Measurements from ENCODE around the gene TEX19.

Gene TEX19

GRCh38 chr17:82390860-82391435 is 31.9 kb downstream of the TEX19 start:
- no peak for DNase-seq (ENCODE audit: low read depth)

- DNase-seq (ENCODE audit: low read depth) = no peak
These were observed 32.5 kb downstream of the TEX19 start for GRCh38 chr17:82391496-82392066.

- DNase-seq (ENCODE audit: low read depth) = no peak
These were observed 33.3 kb downstream of the TEX19 start for GRCh38 chr17:82392209-82392920.

GRCh38 chr17:82392941-82393340 is 33.9 kb downstream of the TEX19 start:
- no peak for DNase-seq (ENCODE audit: low read depth)

- no peak for DNase-seq (ENCODE audit: low read depth)
These were observed 35.2 kb downstream of the TEX19 start for GRCh38 chr17:82394278-82394677.

GRCh38 chr17:82396601-82397435 is 37.8 kb downstream of the TEX19 start:
- peak; percentile 98 for DNase-seq (ENCODE audit: low read depth)

GRCh38 chr17:82397449-82398335 is 38.6 kb downstream of the TEX19 start:
- DNase-seq (ENCODE audit: low read depth) = no peak

- peak; percentile 74 for DNase-seq (ENCODE audit: low read depth)
These were observed 40.0 kb downstream of the TEX19 start for GRCh38 chr17:82399041-82399441.

GRCh38 chr17:82399601-82400101 is 40.6 kb downstream of the TEX19 start:
- DNase-seq (ENCODE audit: low read depth) = no peak

- no peak for DNase-seq (ENCODE audit: low read depth)
These were observed 41.2 kb downstream of the TEX19 start for GRCh38 chr17:82400206-82400605.

GRCh38 chr17:82400830-82401229 is 41.8 kb downstream of the TEX19 start:
- no peak for DNase-seq (ENCODE audit: low read depth)

GRCh38 chr17:82402865-82403264 is 43.8 kb downstream of the TEX19 start:
- no peak for DNase-seq (ENCODE audit: low read depth)

- no peak for DNase-seq (ENCODE audit: low read depth)
These were observed 44.9 kb downstream of the TEX19 start for GRCh38 chr17:82403662-82404660.

GRCh38 chr17:82405051-82405450 is 46.0 kb downstream of the TEX19 start:
- no peak for DNase-seq (ENCODE audit: low read depth)

- no peak for DNase-seq (ENCODE audit: low read depth)
These were observed 47.2 kb downstream of the TEX19 start for GRCh38 chr17:82406131-82406671.

- DNase-seq (ENCODE audit: low read depth) = no peak
These were observed 48.2 kb downstream of the TEX19 start for GRCh38 chr17:82407255-82407654.

GRCh38 chr17:82408288-82408937 is 49.4 kb downstream of the TEX19 start:
- DNase-seq (ENCODE audit: low read depth) = no peak

GRCh38 chr17:82408938-82409318 is 49.9 kb downstream of the TEX19 start:
- DNase-seq (ENCODE audit: low read depth) = no peak

- DNase-seq (ENCODE audit: low read depth) = no peak
These were observed 51.1 kb downstream of the TEX19 start for GRCh38 chr17:82410014-82410716.

Data from HS-5 (cell line).